ENCODE data around the gene VIM. TPM values are rescaled to one million over a fixed set of nuclear protein-coding genes. Genes with fewer than 3 reads are reported as not detected.

VIM gene
- total and polyA plus RNA-seq, 2 of the 4 experiments (the other 2 are of a cell fraction): 4,502 to 6,735 TPM

DNA sequence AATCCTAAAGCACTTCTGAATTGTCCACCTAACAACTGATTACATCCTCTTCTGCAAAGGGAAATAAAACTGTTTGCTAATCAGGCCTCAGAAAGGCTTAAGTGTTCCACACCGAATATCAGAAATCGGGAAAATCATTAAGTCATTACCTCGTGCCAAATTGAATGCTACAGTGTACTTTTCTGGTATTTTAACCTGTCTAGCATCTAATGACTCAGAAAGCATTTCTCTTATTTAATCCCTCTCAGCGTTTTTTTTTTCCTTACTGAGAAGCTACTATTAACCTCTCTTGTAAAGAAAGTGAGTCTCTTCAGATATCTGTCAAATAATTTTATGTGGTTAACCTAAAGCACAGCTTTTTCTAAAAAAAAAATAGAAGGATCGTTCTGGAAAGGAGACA is 28.6 kb downstream of the VIM start:
- H2BK20ac ChIP-seq (ENCODE audit: low read depth, low read length): no peak overlapping the region
- dilution Hi-C loops (cut with HindIII; ENCODE audit: low sequenced_read_pairs, unreplicated experiment) (no loop called here), in situ Hi-C loops (cut with MboI; ENCODE audit: low sequenced_read_pairs) (loop anchor here (5.0 to 25.0 kb wide), 2 partner anchors 414 to 1369 kb away; no protein-coding TSS in a partner anchor)

More for the DNA sequence above, 28.6 kb downstream of the VIM start:
- Histone ChIP-seq H3K18ac (ENCODE audit: low read depth, low read length) (no peak overlapping the region), H3K4me2 (ENCODE audit: low read depth, low read length) (no peak overlapping the region), H3K4ac (ENCODE audit: low read depth, low read length) (no peak overlapping the region), H3K79me1 (ENCODE audit: low read depth in 1 of 2, low read length in 2 of 2) (no peaks in the 10 kb centered on the region), H3K56ac (ENCODE audit: extremely low read depth, insufficient read depth, low read length) (no peak overlapping the region), H3K27ac (ENCODE audit: insufficient read depth, low read length) (no peak overlapping the region), H3K9me3 (ENCODE audit: control insufficient read depth, insufficient read depth, low read length) (peaks cover 3% of the 10 kb centered on the region), H2AK5ac (ENCODE audit: low read depth, low read length) (no peak overlapping the region), H2BK5ac (ENCODE audit: low read depth, low read length, poor library complexity, severe bottlenecking) (no peak overlapping the region), H3K36me3 (ENCODE audit: control insufficient read depth, insufficient read depth, low read length) (no peaks in the 10 kb centered on the region), H3K9ac (ENCODE audit: low read depth, low read length) (no peak overlapping the region), H3K14ac (replicated peaks; ENCODE audit: low read depth, low read length) (no peak overlapping the region), H4K91ac (ENCODE audit: insufficient read depth, low read depth, low read length) (no peak overlapping the region), H4K5ac (ENCODE audit: low read depth, low read length) (no peak overlapping the region), H3K4me3 (ENCODE audit: insufficient read depth, low read depth, low read length) (no peak overlapping the region), H2BK120ac (ENCODE audit: low read depth, low read length) (no peak overlapping the region), H3K9me1 (ENCODE audit: insufficient read depth, low read length) (no peaks in the 10 kb centered on the region), H4K20me1 (ENCODE audit: insufficient read depth, low read length) (no peaks in the 10 kb centered on the region), H3K27me3 (ENCODE audit: control insufficient read depth, insufficient read depth, low read length) (no peaks in the 10 kb centered on the region), H3K4me1 (ENCODE audit: control insufficient read depth, insufficient read depth, low read length) (no peaks in the 10 kb centered on the region), H2AK9ac (replicated peaks; ENCODE audit: low read depth, low read length, poor library complexity) (no peak overlapping the region), H2AFZ (replicated peaks; ENCODE audit: low read length, poor library complexity) (no peak overlapping the region), H2BK15ac (ENCODE audit: low read depth, low read length) (no peak overlapping the region), H4K8ac (ENCODE audit: low read depth in 2 of 2, low read length in 2 of 2) (no peak overlapping the region), H3K23ac (ENCODE audit: low read depth, low read length) (no peak overlapping the region)
- ChIA-PET CTCF (interaction anchor here (0.6 to 1.7 kb wide), 6 partner anchors 21 to 428 kb away, joined by 3 to 7 read pairs (median 3); no protein-coding TSS in a partner anchor), POLR2A (ENCODE audit: unreplicated experiment) (interaction anchor here (0.5 to 0.6 kb wide), 2 partner anchors 409 to 482 kb away, joined by 3 read pairs; no protein-coding TSS in a partner anchor)
- no TSS peak for BruUV-seq (replicated peaks)
- no peak for DNase-seq
- 100% methylated on average over 2 of the region's 5 CpGs; no CpG with 5 or more reads in 1 of the 2 experiments for WGBS, 2 experiments (ENCODE audit: extremely low coverage in 2 of 2, insufficient read length in 1 of 2)
- intact Hi-C loops (cut with micrococcal nuclease): loop anchor here (1.0 kb wide), 5 partner anchors 27 to 428 kb away; no protein-coding TSS in a partner anchor
- no peak for ATAC-seq (ENCODE audit: low read depth)
- no peak for TF ChIP-seq NFE2L2 (IDR thresholded peaks at IDR 0.05; ENCODE audit: low read depth, low read length)
- no peak for TF ChIP-seq CHD1 (IDR thresholded peaks at IDR 0.05; ENCODE audit: low read depth, low read length)
- no peak for TF ChIP-seq BHLHE40 (IDR thresholded peaks at IDR 0.05; ENCODE audit: low read depth, low read length)
- no peak for TF ChIP-seq USF2 (IDR thresholded peaks at IDR 0.05; ENCODE audit: low read depth, low read length)
- TF ChIP-seq MXI1 (IDR thresholded peaks at IDR 0.05; ENCODE audit: borderline replicate concordance, low read depth, low read length): no peak
- no peak for TF ChIP-seq MAZ (IDR thresholded peaks at IDR 0.05; ENCODE audit: borderline replicate concordance, low read depth, low read length)
- TF ChIP-seq RFX5 (IDR thresholded peaks at IDR 0.05; ENCODE audit: low read depth, low read length): no peak
- no peak for TF ChIP-seq POLR2A (IDR thresholded peaks at IDR 0.05; ENCODE audit: low read depth, low read length)
- TF ChIP-seq CTCF (conservative IDR thresholded peaks at IDR 0.05; ENCODE audit: low read depth, low read length): no peak
- no peak for TF ChIP-seq CEBPB (IDR thresholded peaks at IDR 0.05; ENCODE audit: low read depth, low read length)
- TF ChIP-seq, protein P1, sequence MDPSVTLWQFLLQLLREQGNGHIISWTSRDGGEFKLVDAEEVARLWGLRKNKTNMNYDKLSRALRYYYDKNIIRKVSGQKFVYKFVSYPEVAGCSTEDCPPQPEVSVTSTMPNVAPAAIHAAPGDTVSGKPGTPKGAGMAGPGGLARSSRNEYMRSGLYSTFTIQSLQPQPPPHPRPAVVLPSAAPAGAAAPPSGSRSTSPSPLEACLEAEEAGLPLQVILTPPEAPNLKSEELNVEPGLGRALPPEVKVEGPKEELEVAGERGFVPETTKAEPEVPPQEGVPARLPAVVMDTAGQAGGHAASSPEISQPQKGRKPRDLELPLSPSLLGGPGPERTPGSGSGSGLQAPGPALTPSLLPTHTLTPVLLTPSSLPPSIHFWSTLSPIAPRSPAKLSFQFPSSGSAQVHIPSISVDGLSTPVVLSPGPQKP (IDR thresholded peaks at IDR 0.05; ENCODE audit: borderline replicate concordance, low read depth, low read length): no peak
- no peak for TF ChIP-seq SMC3 (IDR thresholded peaks at IDR 0.05; ENCODE audit: low read depth, low read length)
- no peak for TF ChIP-seq RCOR1 (IDR thresholded peaks at IDR 0.05; ENCODE audit: insufficient replicate concordance, low read length)
- TF ChIP-seq FOS (IDR thresholded peaks at IDR 0.05; ENCODE audit: low read depth, low read length): no peak
- no peak for TF ChIP-seq MAFK (IDR thresholded peaks at IDR 0.05; ENCODE audit: low read depth, low read length)
- TF ChIP-seq RAD21 (IDR thresholded peaks at IDR 0.05; ENCODE audit: low read length): no peak

All from IMR-90 (cell line).